HuH-7.5 (cell line): ENCODE data around the gene NDOR1.

ENCODE experiments used
- DNase-seq: peaks from one replicate; pipeline ENCODE4 v3.0.0; 2011; ENCODE audit warnings: low spot score

NDOR1 gene

GRCh38 chr9:137183980-137184595, 21.4 kb upstream of the NDOR1 start:
- no peak for DNase-seq

- DNase-seq: no peak
Measured at GRCh38 chr9:137184881-137185660, 20.4 kb upstream of the NDOR1 start.

- DNase-seq: no peak
Measured at GRCh38 chr9:137185921-137186320, 19.6 kb upstream of the NDOR1 start.

GRCh38 chr9:137186385-137186784, 19.1 kb upstream of the NDOR1 start:
- DNase-seq: no peak

GRCh38 chr9:137187386-137187785, 18.1 kb upstream of the NDOR1 start:
- no peak for DNase-seq

- DNase-seq: no peak
Measured at GRCh38 chr9:137188086-137188489, 17.4 kb upstream of the NDOR1 start.

GRCh38 chr9:137188490-137189296, 16.8 kb upstream of the NDOR1 start, which contains the start of the genes ANAPC2 and SSNA1:
ANAPC2 (minus strand) TSS chr9:137188560; CDS start chr9:137188532, 28 bp downstream.
SSNA1 (plus strand) TSS chr9:137188676; CDS start chr9:137188727, 51 bp downstream.
- peak; percentile 94 for DNase-seq

GRCh38 chr9:137189297-137190295, 15.9 kb upstream of the NDOR1 start:
- DNase-seq: no peak

- DNase-seq: no peak
Measured at GRCh38 chr9:137190315-137190856, 15.1 kb upstream of the NDOR1 start.

- DNase-seq: no peak
Measured at GRCh38 chr9:137191245-137191644, 14.3 kb upstream of the NDOR1 start.

GRCh38 chr9:137191691-137192447, 13.6 kb upstream of the NDOR1 start:
- no peak for DNase-seq

- no peak for DNase-seq
Measured at GRCh38 chr9:137192448-137192780, 13.1 kb upstream of the NDOR1 start.

GRCh38 chr9:137192859-137193258, 12.6 kb upstream of the NDOR1 start:
- DNase-seq: no peak

GRCh38 chr9:137193771-137194170, 11.7 kb upstream of the NDOR1 start:
- DNase-seq: no peak

GRCh38 chr9:137194388-137194787, 11.1 kb upstream of the NDOR1 start:
- DNase-seq: no peak

- no peak for DNase-seq
Measured at GRCh38 chr9:137194909-137195308, 10.6 kb upstream of the NDOR1 start.

- DNase-seq: no peak
Measured at GRCh38 chr9:137195525-137196220, 9.8 kb upstream of the NDOR1 start.

- no peak for DNase-seq
Measured at GRCh38 chr9:137198051-137198901, 7.2 kb upstream of the NDOR1 start.

- no peak for DNase-seq
Measured at GRCh38 chr9:137198902-137199283, 6.6 kb upstream of the NDOR1 start.
